MM.1S (cell line): ENCODE results near the gene UFSP2.

Source experiments
- DNase-seq: peaks from one replicate; pipeline ENCODE4 v3.0.0-alpha.2; 2015
- H2AFZ ChIP-seq: fragments of 300-600 bp; sonication (generic); 2 replicates; pipeline ENCODE4 v1.6.0; 2016; ENCODE audit warnings: antibody characterized with exemption, low read length
- H3F3A ChIP-seq: fragments of 300-600 bp; sonication (generic); 2 replicates; pipeline ENCODE4 v1.6.1; 2016; ENCODE audit warnings: mild to moderate bottlenecking, antibody characterized with exemption, low read length, moderate library complexity, mixed read lengths; ENCODE audit not compliant: insufficient read depth
- H3K27ac ChIP-seq: fragments of 300-600 bp; sonication (generic); 2 replicates; pipeline ENCODE4 v1.5.1; 2016; ENCODE audit warnings: mild to moderate bottlenecking, low read length
- H3K27me3 ChIP-seq: fragments of 300-600 bp; sonication (generic); replicated peaks from 2 replicates; pipeline ENCODE4 v1.6.0; 2016; ENCODE audit warnings: low read length; ENCODE audit not compliant: insufficient read depth
- H3K36me3 ChIP-seq: fragments of 300-600 bp; sonication (generic); replicated peaks from 2 replicates; pipeline ENCODE4 v1.6.1; 2016; ENCODE audit warnings: mild to moderate bottlenecking, low read length, mixed read lengths; ENCODE audit not compliant: insufficient read depth
- H3K4me1 ChIP-seq: fragments of 300-600 bp; sonication (generic); 2 replicates; pipeline ENCODE4 v1.6.1; 2016; ENCODE audit warnings: low read length, mixed read lengths
- H3K4me2 ChIP-seq: fragments of 300-600 bp; sonication (generic); 2 replicates; pipeline ENCODE4 v1.6.0; 2016; ENCODE audit warnings: low read depth, low read length
- H3K4me3 ChIP-seq: fragments of 300-600 bp; sonication (generic); 2 replicates; pipeline ENCODE4 v1.5.1; 2016; ENCODE audit warnings: low read length, mixed read lengths
- H3K79me2 ChIP-seq: fragments of 300-600 bp; sonication (generic); 2 replicates; pipeline ENCODE4 v1.6.1; 2016; ENCODE audit warnings: mixed run types, low read length, mixed read lengths
- H3K9ac ChIP-seq: fragments of 300-600 bp; sonication (generic); 2 replicates; pipeline ENCODE4 v1.6.1; 2016; ENCODE audit warnings: low read length, mixed read lengths
- H3K9me2 ChIP-seq: fragments of 300-600 bp; sonication (generic); replicated peaks from 2 replicates; pipeline ENCODE4 v1.6.1; 2016; ENCODE audit warnings: mild to moderate bottlenecking, low read length, mixed read lengths; ENCODE audit not compliant: insufficient read depth
- H3K9me3 ChIP-seq: fragments of 300-600 bp; sonication (generic); replicated peaks from 2 replicates; pipeline ENCODE4 v1.6.1; 2016; ENCODE audit warnings: mild to moderate bottlenecking, low read length, mixed read lengths; ENCODE audit not compliant: insufficient read depth
- H4K20me1 ChIP-seq: fragments of 300-600 bp; sonication (generic); 2 replicates; pipeline ENCODE4 v1.6.1; 2016; ENCODE audit warnings: mild to moderate bottlenecking, low read length, moderate library complexity, mixed read lengths; ENCODE audit not compliant: insufficient read depth
- CTCF ChIP-seq: fragments of 300-600 bp; sonication (generic); IDR thresholded peaks from 2 replicates; pipeline ENCODE4 v1.5.1; 2016; ENCODE audit warnings: antibody characterized with exemption, low read length, mixed read lengths
- EZH2 ChIP-seq: fragments of 300-600 bp; sonication (generic); optimal IDR thresholded peaks from 2 replicates; pipeline ENCODE3; 2017; ENCODE audit warnings: low read depth, mild to moderate bottlenecking, antibody characterized with exemption, low read length, mixed read lengths
- EZH2phosphoT487 ChIP-seq: fragments of 300-600 bp; sonication (generic); IDR thresholded peaks from 2 replicates; pipeline ENCODE4 v1.6.1; 2018; ENCODE audit warnings: antibody characterized with exemption, low read length

The UFSP2 gene

GRCh38 chr4:185435466-185435865 lies 9.7 kb upstream of the UFSP2 start:
- no peaks in the 10 kb centered on the region for H3K9me3 ChIP-seq
- H3K9me2 ChIP-seq: no peaks in the 10 kb centered on the region
- H2AFZ ChIP-seq: no peak overlapping the region
- H3F3A ChIP-seq: no peaks in the 10 kb centered on the region
- H3K36me3 ChIP-seq: no peaks in the 10 kb centered on the region
- H3K27ac ChIP-seq: no peak overlapping the region
- no peaks in the 10 kb centered on the region for H3K4me1 ChIP-seq
- no peak overlapping the region for H3K9ac ChIP-seq
- H3K27me3 ChIP-seq: no peaks in the 10 kb centered on the region
- no peak for DNase-seq
- no peak overlapping the region for H3K4me3 ChIP-seq
- no peaks in the 10 kb centered on the region for H4K20me1 ChIP-seq
- H3K4me2 ChIP-seq: no peak overlapping the region
- TF ChIP-seq EZH2 (no peak), EZH2phosphoT487 (no peak), CTCF (no peak)
- no peaks in the 10 kb centered on the region for H3K79me2 ChIP-seq

- Histone ChIP-seq H3K36me3 (no peaks in the 10 kb centered on the region), H3K27ac (no peak overlapping the region), H3K9ac (no peak overlapping the region), H2AFZ (no peak overlapping the region), H3K4me2 (no peak overlapping the region), H3K9me2 (no peaks in the 10 kb centered on the region), H3K4me1 (no peaks in the 10 kb centered on the region), H3K27me3 (no peaks in the 10 kb centered on the region), H3F3A (peaks cover 2% of the 10 kb centered on the region; the same call in 1 of the 2 replicates), H3K9me3 (no peaks in the 10 kb centered on the region), H4K20me1 (no peaks in the 10 kb centered on the region), H3K79me2 (peaks cover 10% of the 10 kb centered on the region), H3K4me3 (no peak overlapping the region)
- TF ChIP-seq CTCF (no peak), EZH2phosphoT487 (no peak), EZH2 (no peak)
- no peak for DNase-seq
Observed at GRCh38 chr4:185429660-185430059, 3.9 kb upstream of the UFSP2 start.

- peaks cover 2% of the 10 kb centered on the region; the same call in 1 of the 2 replicates for H3F3A ChIP-seq
- no peak overlapping the region for H3K27ac ChIP-seq
- H3K4me1 ChIP-seq: peaks cover 10% of the 10 kb centered on the region
- H3K9ac ChIP-seq: no peak overlapping the region
- H3K79me2 ChIP-seq: peaks cover 36% of the 10 kb centered on the region
- no peak overlapping the region for H2AFZ ChIP-seq
- no peaks in the 10 kb centered on the region for H3K36me3 ChIP-seq
- no peaks in the 10 kb centered on the region for H3K9me2 ChIP-seq
- H3K9me3 ChIP-seq: no peaks in the 10 kb centered on the region
- H3K27me3 ChIP-seq: no peaks in the 10 kb centered on the region
- TF ChIP-seq EZH2phosphoT487 (no peak), EZH2 (no peak), CTCF (no peak)
- no peak for DNase-seq
- no peak overlapping the region for H3K4me3 ChIP-seq
- H3K4me2 ChIP-seq: no peak overlapping the region
- no peaks in the 10 kb centered on the region for H4K20me1 ChIP-seq
Observed at GRCh38 chr4:185426960-185427688, 1.4 kb upstream of the UFSP2 start.
